22Rv1 (cell line): Measurements from ENCODE around the gene TTC33.
"Not testable (repeated sequence)": the region's sequence is repeated elsewhere in the genome, so short reads cannot be mapped to it uniquely, and the experiment has no call there.

ENCODE experiments used
- H3K27ac ChIP-seq: fragments of 450-650 bp; 2 replicates; pipeline ENCODE4 v1.5.1; 2017
- CTCF ChIP-seq: fragments of 450-650 bp; IDR thresholded peaks from 2 replicates; pipeline ENCODE4 v1.5.1; 2017; ENCODE audit warnings: mild to moderate bottlenecking
- ZFX ChIP-seq: fragments of 450-650 bp; IDR thresholded peaks from 2 replicates; pipeline ENCODE4 v1.6.1; 2017; ENCODE audit warnings: antibody characterized with exemption, borderline replicate concordance

The TTC33 gene

GRCh38 chr5:40796487-40796889 is 40.7 kb upstream of the TTC33 start:
- TF ChIP-seq CTCF (no peak), ZFX (no peak)
- H3K27ac ChIP-seq: peak overlapping the region; percentile 100

- peak overlapping the region; percentile 100; the same call in 1 of the 2 replicates for H3K27ac ChIP-seq
Measured at GRCh38 chr5:40794877-40795276, 39.1 kb upstream of the TTC33 start.

- not testable (repeated sequence) for H3K27ac ChIP-seq
Measured at GRCh38 chr5:40794340-40794739, 38.6 kb upstream of the TTC33 start.

DNA sequence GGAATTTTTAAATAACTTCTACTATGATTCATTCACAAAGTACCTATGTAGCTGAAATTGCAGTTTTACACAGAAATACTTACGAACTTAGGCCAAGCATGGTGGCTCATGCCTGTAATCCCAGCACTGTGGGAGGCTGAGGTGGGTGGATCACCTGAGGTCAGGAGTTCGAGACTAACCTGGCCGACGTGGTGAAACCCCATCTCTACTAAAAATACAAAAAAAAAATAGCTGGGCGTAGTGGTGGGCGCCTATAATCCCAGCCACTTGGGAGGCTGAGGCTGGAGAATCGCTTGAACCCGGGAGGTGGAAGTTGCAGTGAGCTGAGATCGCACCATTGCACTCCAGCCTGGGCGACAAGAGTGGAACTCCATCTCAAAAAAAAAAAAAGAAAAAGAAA is 36.9 kb upstream of the TTC33 start:
- peak overlapping the region; percentile 43; the same call in 1 of the 2 replicates for H3K27ac ChIP-seq

DNA sequence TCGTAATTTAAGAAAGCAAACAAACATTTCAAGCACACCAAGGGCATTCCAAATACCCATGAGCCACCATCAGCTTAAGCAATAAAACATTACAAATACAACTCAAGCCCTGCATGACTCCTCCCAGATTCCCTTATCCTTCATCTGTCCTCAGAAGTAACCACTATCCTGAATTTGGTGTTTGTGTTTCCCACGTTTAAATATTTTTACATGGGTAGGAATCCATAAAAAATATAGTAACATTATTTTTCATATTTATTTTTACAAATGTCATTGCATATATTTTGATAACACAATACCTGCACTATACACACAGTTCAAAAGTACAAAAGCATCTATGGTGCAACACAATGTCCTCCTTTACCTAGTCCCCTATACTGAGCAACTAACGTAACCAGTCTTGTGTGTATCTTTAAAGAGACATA is 36.0 kb upstream of the TTC33 start:
- TF ChIP-seq CTCF (no peak), ZFX (no peak)
- H3K27ac ChIP-seq: peak overlapping the region; percentile 43

DNA sequence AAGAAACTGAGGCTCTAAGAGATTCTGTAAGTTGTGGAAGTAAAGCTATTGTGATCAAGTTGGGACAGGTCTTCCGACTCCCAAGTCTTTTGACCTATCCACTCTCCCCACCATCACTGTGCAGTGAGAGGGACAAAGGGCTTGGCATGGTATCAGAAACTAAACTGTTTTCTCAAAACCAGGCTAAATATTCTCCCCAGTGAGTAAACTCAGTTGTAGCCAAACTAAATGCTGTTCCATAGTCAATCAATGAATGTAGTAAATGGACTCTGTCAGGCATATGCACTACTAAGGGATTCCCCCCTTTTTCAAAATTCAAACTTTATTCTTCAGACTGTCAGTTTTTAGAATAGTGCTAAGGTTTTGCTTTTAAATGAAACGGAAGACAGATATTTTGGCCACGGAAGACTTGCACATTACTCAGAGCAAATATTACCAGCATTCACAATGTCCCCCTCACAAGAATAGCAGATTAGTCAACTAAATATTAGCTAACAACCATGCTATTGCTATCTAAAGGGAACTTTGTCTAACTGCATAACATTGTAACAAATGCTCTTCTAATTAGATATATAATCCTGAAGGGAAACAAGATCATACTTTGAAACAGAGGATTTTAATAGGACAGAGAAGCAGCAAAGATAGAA is 35.3 kb upstream of the TTC33 start:
- TF ChIP-seq ZFX: no peak
- no peak for TF ChIP-seq CTCF

DNA sequence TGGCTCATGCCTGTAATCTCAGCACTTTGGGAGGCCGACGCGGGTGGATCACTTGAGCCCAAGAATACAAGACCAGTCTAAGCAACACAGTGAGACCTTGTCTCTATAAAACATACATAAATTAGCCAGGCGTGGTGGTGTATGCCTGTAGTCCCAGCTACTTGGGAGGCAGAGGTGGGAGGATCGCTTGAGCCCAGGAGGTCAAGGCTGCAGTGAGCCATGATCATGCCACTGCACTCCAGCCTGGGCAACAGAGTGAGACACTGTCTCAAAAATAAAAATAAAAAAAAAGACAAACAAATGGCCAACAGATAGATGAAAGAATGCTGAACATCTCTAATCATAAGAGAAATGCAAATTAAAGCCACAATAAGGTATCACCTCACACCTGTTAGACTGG is 33.2 kb upstream of the TTC33 start:
- H3K27ac ChIP-seq: not testable (repeated sequence)

More for the DNA sequence above, 35.3 kb upstream of the TTC33 start:
- H3K27ac ChIP-seq: peak overlapping the region; percentile 43

- H3K27ac ChIP-seq: no peak overlapping the region
- TF ChIP-seq ZFX (no peak), CTCF (no peak)
Measured at GRCh38 chr5:40787986-40788385, 32.2 kb upstream of the TTC33 start.

DNA sequence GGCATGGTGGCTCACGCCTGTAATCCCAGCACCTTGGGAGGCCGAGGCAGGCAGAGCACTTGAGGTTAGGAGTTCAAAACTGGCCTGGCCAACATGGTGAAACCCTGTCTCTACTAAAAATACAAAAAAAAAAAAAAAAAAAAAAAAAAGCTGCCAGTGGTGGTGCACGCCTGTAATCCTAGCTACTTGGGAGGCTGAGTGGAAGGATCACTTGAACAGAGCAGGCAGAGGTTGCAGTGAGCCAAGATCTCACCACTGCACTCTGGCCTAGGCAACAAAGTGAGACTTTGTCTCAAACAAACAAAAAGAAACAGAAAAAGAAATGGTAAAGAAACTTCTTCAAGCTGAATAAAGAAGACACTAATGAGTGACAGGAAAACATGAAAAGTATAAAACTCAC is 30.9 kb upstream of the TTC33 start:
- not testable (repeated sequence) for H3K27ac ChIP-seq

DNA sequence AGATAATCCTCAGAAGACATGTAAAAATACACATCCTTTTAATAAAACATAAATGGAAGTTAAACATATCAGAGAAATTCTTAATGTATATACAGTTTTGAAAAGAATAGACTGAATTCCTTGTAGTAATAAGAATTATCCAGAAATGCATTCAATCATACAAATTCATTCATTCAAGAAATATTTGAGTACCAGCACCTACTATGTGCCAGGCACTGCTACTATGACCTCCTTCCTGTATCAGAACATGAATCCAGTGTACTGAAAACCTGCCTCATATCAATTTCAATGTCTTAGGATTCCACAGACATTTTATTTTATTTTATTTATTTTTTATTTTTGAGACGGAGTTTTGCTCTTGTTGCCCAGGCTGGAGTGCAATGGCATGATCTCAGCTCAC is 29.2 kb upstream of the TTC33 start:
- TF ChIP-seq ZFX: no peak
- TF ChIP-seq CTCF: no peak
- H3K27ac ChIP-seq: peak overlapping the region; percentile 78
